Left ventricle myocardium superior (tissue), 1 donor: ENCODE results near the gene NRM. TPM values are rescaled to one million over a fixed set of nuclear protein-coding genes. Genes with fewer than 3 reads are reported as not detected.
"Not testable (repeated sequence)": the region's sequence is repeated elsewhere in the genome, so short reads cannot be mapped to it uniquely, and the experiment has no call there.

Experiments
- ATAC-seq: fragments of 200-7000 bp; cut with Tn5 transposase; one replicate; pipeline ENCODE4 v1.9.1; 2020; ENCODE audit warnings: mild to moderate bottlenecking, moderate library complexity
- DNase-seq: peaks from one replicate; pipeline ENCODE4 v3.0.0-alpha.2; 2020
- intact Hi-C: fragments of 100-400 bp; cut with micrococcal nuclease; formaldehyde crosslinking; loops from one replicate; pipeline ENCODE4 v1.11.0; 2022
- total RNA-seq: library from RNA; stranded (reverse); fragmentation: NEBNext Ultra II Directional; extraction: Animal tissue kit (Norgen Biotek cat#: 25700); gene quantifications from one replicate; pipeline ENCODE4 v1.2.1, GENCODE V29; 2021
- donor health status: DM: no; HTN: yes; CAD: no; lungs with severe emphysema.

Gene NRM
- total RNA-seq, 1 donor from 2014 or later: 4.6 TPM

- DNase-seq: peak; percentile 53
- ATAC-seq: not testable (repeated sequence)
- intact Hi-C loops: loop anchor here (2.0 kb wide), 1 partner anchor 43 kb away; no protein-coding TSS in a partner anchor
Observed at GRCh38 chr6:30722025-30722279, 31.2 kb upstream of the NRM start.

- DNase-seq (peak; percentile 96), ATAC-seq (peak; percentile 76)
- intact Hi-C loops: loop anchor here (2.0 kb wide), 1 partner anchor 43 kb away; no protein-coding TSS in a partner anchor
Observed at GRCh38 chr6:30721198-30722024, 30.6 kb upstream of the NRM start.

GRCh38 chr6:30720738-30721197 lies 30.0 kb upstream of the NRM start:
- intact Hi-C loops: no loop called here
- DNase-seq (peak; percentile 81), ATAC-seq (peak; percentile 23)

DNA sequence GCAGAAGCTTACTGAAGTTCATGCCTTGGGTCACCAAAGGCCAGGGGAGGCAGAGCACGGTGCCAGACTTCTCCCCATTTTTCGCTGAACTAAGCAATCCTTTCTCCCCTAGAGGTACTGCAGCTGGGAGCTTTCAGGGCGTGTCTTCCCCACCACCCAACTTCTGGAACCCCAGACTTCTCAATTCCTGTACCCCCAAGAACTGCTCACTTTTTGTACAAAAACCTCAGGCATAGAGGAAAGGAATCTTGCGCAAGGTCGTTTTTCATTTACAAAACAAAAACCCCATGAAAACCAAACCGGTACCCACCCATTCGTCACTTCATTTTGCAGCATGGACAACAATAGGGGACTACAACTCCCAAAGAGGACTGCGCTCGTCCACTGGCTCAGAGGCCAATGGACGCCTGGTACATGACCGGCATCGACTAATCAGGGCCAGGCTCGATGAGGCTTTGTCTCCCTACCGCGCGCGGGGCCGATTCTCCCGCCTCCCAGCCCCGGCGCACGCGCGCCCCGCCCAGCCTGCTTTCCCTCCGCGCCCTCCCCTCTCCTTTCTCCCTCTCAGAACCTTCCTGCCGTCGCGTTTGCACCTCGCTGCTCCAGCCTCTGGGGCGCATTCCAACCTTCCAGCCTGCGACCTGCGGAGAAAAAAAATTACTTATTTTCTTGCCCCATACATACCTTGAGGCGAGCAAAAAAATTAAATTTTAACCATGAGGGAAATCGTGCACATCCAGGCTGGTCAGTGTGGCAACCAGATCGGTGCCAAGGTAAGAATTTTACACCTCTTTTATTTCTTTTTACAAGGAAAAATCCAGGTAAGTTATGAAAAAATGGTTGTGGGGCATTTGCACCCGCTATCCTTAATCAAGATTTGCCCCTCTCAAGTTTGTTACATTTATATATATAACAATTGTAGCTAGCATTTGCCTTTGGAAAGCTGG lies 29.3 kb upstream of the NRM start, which contains the start of gene TUBB:
TSS of gene TUBB (plus strand) at position 562 of the 947 bp plus-strand sequence. CDS start at position 717, 155 bp downstream.
- intact Hi-C loops: no loop called here
- ATAC-seq: peak; percentile 77
- DNase-seq: peak; percentile 98

- intact Hi-C loops: no loop called here
- ATAC-seq: no peak
- no peak for DNase-seq
Observed at GRCh38 chr6:30719356-30719755, 28.6 kb upstream of the NRM start.

GRCh38 chr6:30717845-30718720 lies 27.3 kb upstream of the NRM start:
- intact Hi-C loops: not testable (repeated sequence)

GRCh38 chr6:30717129-30717844 lies 26.5 kb upstream of the NRM start, which contains the start of gene MDC1:
TSS of gene MDC1 (minus strand) at chr6:30717281. CDS start at chr6:30715175, 2,106 bp downstream.
- peak; percentile 99 for DNase-seq
- intact Hi-C loops: no loop called here
- peak; percentile 81 for ATAC-seq

More at GRCh38 chr6:30717845-30718720, 27.3 kb upstream of the NRM start:
- ATAC-seq, DNase-seq: not testable (repeated sequence)

GRCh38 chr6:30716879-30717128 lies 26.0 kb upstream of the NRM start:
- no peak for ATAC-seq

DNA sequence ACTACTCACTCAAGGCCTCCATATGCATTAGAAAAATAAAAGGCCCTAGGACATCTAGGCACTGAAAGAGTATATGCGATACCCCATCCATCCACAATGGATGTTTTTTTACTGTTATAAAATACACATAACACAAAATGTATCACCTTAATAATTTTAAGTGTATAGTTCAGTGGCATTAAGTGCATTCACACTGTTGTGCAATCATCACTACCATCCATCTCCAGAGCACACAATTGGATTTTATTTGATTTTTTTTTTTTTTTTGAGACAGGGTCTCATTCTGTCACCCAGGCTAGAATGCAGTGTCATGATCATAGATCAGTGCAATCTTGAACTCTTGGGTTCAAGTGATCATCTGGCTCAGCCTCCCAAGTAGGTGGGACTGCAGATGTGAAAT lies 23.5 kb upstream of the NRM start:
- no peak for DNase-seq
- no peak for ATAC-seq
- intact Hi-C loops: no loop called here

More at GRCh38 chr6:30716879-30717128, 26.0 kb upstream of the NRM start:
- intact Hi-C loops: no loop called here
- no peak for DNase-seq

- intact Hi-C loops: no loop called here
- DNase-seq: no peak
- no peak for ATAC-seq
Observed at GRCh38 chr6:30712441-30712945, 21.7 kb upstream of the NRM start.

DNA sequence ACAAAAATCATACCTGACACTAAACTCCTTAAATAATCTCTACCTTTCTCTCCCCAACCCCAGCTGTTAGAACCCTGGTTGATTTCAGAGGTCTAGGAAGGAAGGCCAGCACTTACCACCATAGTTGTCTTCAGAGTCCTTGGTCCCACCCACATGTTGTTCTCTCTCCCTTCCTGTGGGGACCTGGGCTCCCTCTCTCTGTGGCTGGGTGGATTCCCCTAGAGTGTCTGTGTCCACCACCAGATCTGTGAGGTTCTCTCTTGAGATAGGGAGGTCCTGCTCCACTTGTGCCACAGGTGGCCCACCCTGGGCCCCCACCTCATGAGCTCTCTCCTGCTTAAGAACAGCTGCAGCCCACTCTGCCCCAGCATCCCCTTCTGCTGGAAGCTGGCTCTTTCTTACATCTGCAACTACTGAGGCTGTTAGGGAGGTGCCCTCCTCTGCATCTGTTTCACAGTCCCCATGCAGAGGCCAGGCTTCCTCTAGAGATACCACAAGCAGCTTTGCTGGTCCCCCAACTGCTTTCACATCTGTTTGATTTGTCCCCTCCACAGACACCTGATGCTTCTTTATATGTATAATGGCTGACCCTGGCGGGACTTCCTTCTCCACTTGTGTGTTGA lies 21.1 kb upstream of the NRM start:
- DNase-seq (no peak), ATAC-seq (no peak)
- intact Hi-C loops: no loop called here

- ATAC-seq (no peak), DNase-seq (no peak)
- intact Hi-C loops: no loop called here
Observed at GRCh38 chr6:30709101-30709868, 18.5 kb upstream of the NRM start.

- intact Hi-C loops: no loop called here
- DNase-seq: no peak
- no peak for ATAC-seq
Observed at GRCh38 chr6:30707281-30707850, 16.6 kb upstream of the NRM start.

- DNase-seq (no peak), ATAC-seq (peak; percentile 88)
- intact Hi-C loops: no loop called here
Observed at GRCh38 chr6:30705620-30706019, 14.8 kb upstream of the NRM start.

DNA sequence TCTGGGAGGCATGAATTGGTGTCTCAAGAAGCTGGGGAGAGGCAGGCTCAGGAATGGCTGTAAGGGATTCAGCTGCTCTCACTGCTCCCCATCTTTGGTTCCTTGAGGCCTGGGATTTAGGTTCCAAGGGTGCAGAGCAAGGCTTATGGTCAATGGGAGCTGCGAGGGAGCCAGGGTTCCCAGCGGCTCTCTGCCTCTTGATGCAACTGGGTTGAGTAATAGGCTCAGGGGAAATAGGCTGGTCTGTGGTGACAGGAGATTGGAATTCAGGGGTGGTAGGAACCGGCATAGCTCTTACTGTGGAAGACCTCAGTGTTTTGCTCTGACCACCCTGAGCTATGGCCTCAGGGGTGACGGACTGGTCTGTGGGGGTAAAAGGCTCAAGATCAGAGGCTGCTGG lies 13.0 kb upstream of the NRM start:
- peak; percentile 4 for DNase-seq
- intact Hi-C loops: no loop called here
- ATAC-seq: no peak

- intact Hi-C loops: no loop called here
- peak; percentile 8 for DNase-seq
- ATAC-seq: no peak
Observed at GRCh38 chr6:30703011-30703410, 12.2 kb upstream of the NRM start.

GRCh38 chr6:30700340-30700739 lies 9.6 kb upstream of the NRM start:
- intact Hi-C loops: no loop called here
- no peak for DNase-seq

More at GRCh38 chr6:30700340-30700739, 9.6 kb upstream of the NRM start:
- peak; percentile 82 for ATAC-seq
